ENCODE results near the gene SLC51B.
"Not testable (repeated sequence)": the region's sequence is repeated elsewhere in the genome, so short reads cannot be mapped to it uniquely, and the experiment has no call there.

SLC51B gene

GRCh38 chr15:65066635-65067316 is 21.6 kb downstream of the SLC51B start:
- DNase-seq (ENCODE audit: low read depth), result no peak

DNA sequence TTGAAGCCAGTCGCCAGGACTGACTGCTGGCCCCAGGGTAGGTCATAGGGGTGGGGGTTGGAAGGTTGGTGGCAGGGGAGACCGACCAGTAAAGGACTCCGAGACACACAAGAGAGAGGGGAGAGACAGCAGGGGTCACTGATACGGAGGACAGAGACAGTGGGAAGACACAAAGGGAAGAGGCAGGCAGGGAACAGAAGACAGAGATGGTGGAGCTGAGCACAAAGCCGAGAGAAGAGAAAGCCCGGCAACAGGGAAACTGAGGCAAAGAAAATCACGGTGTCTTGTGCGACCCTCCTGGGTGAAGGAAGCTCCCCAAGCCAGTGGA is 22.1 kb downstream of the SLC51B start:
- DNase-seq (ENCODE audit: low read depth), result no peak

DNA sequence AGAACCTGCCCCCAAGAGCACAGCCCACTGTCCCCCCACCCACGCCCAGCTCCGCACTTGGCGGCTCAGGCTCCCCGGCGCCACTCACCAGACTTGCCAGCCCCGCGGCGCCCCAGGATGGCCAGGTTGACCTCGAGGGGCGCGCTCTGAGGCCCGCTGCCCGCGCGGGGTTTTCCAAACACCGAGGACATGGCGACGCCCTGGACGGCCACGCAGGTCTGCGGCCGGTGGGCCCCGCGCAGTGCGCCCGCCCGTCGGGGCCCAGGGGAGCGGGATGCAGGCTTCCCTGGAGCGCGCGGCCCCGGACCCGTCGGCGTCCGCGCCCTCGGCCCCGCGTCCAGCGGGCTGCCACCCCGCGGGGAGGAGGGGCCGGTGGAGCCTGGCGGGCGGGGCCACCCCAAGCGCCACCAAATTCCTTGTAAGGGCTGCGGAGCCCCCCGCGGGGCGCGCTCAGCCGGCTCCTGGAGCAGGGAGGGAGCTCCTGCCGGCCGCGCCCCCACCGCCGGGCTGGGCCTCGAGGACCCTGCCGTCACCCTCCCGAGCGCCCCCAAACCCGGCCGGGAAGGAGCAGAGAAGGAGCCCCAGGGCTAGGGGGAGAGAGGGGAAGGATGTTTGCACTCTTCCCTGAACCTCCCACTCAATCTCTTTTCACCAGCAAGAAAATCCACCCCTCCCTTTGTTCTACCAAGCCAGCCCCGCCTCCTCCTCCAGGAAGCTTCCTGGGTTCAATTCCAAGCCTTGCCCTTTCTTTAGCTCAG is 22.6 kb downstream of the SLC51B start, which contains the start of gene RASL12:
Gene RASL12 (minus strand): TSS at position 347 of the 758 bp plus-strand sequence. CDS start 156 bp downstream, at position 191.
- DNase-seq (ENCODE audit: low read depth), result no peak

- DNase-seq (ENCODE audit: low read depth), result no peak
Measured at GRCh38 chr15:65068403-65068788, 23.2 kb downstream of the SLC51B start.

GRCh38 chr15:65069179-65069578 is 24.0 kb downstream of the SLC51B start:
- DNase-seq (ENCODE audit: low read depth), result no peak

- DNase-seq (ENCODE audit: low read depth), result no peak
Measured at GRCh38 chr15:65069779-65070546, 24.8 kb downstream of the SLC51B start.

DNA sequence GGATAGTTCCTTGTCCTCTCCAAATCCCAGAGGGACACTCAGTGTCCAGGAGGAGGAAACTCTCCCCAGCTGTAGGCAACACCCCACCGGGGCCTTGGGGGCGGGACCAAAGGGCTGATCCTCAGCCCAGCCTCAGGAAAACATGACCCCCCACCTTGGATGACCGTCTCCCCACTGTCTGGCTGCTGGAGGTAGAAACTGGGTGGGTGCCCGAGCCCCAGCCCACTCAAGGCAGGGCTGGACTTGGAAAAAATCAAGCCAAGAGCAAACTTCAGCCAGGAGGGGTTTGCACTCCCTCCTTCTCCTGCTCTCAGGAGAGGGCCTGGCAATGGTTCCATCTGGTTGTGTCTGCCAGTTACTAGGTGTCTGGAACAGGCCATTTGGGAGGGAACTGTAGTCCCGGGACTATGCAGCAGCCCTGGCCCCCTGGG is 26.2 kb downstream of the SLC51B start:
- DNase-seq (ENCODE audit: low read depth), result no peak

DNA sequence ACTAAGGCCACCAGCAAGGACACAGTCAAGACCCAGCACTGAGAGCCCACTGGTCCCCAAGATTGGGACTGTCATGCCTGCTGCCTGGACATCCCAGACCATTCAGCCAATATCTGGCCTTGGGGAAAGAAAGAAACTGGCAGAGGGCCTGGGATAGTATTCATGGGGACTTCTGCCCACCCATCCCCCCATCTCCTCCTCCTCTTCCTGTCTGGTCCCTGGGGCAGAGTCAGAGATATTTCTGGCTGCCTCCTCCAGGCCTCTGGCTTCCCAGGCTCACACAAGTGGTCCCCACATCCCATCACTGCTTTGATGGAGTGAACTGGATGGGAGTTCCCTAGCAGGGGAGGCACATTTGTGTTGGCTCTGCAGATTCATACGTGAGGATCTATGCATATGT is 26.8 kb downstream of the SLC51B start:
- no peak for DNase-seq (ENCODE audit: low read depth)

GRCh38 chr15:65072617-65073016 is 27.4 kb downstream of the SLC51B start:
- no peak for DNase-seq (ENCODE audit: low read depth)

GRCh38 chr15:65074946-65075345 is 29.8 kb downstream of the SLC51B start:
- not testable (repeated sequence) for DNase-seq (ENCODE audit: low read depth)

DNA sequence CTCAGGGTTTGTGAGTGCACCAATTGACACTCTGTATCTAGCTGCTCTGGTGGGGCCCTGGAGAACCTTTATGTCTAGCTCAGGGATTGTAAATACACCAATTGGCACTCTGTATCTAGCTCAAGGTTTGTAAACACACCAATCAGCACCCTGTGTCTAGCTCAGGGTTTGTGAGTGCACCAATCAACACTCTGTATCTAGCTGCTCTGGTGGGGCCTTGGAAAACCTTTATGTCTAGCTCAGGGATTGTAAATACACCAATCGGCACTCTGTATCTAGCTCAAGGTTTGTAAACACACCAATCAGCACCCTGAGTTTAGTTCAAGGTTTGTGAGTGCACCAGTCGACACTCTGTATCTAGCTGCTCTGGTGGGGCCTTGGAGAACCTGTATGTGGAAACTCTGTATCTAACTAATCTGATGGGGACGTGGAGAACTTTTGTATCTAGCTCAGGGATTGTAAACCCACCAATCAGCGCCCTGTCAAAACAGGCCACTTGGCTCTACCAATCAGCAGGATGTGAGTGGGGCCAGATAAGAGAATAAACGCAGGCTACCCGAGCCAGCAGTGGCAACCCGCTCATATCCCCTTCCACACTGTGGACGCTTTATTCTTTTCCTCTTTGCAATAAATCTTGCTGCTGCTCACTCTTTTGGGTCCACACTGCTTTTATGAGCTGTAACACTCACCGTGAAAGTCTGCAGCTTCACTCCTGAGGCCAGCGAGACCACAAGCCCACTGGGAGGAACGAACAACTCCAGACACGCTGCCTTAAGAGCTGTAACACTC is 30.6 kb downstream of the SLC51B start:
- DNase-seq (ENCODE audit: low read depth), result not testable (repeated sequence)

- DNase-seq (ENCODE audit: low read depth), result no peak
Measured at GRCh38 chr15:65076486-65077290, 31.5 kb downstream of the SLC51B start, which contains the start of gene KBTBD13. KBTBD13 (plus strand) TSS chr15:65076746; CDS start chr15:65076816, 70 bp downstream.

GRCh38 chr15:65077291-65077980 is 32.2 kb downstream of the SLC51B start:
- DNase-seq (ENCODE audit: low read depth), result no peak

DNA sequence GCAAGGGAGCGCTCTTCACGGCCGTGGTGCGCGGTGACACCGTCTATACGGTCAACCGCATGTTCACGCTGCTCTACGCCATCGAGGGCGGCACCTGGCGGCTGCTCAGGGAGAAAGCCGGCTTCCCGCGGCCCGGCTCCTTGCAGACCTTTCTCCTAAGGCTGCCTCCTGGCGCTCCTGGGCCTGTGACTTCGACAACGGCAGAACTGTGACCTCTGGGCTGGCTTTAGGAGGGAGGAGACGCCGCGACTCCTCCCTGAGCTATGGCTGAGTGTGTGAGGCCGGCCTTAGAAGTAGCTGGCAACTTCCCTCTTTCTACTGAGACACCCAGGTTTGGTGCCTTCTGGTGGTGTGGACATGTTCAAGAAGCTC is 32.8 kb downstream of the SLC51B start:
- DNase-seq (ENCODE audit: low read depth), result peak; percentile 12

DNA sequence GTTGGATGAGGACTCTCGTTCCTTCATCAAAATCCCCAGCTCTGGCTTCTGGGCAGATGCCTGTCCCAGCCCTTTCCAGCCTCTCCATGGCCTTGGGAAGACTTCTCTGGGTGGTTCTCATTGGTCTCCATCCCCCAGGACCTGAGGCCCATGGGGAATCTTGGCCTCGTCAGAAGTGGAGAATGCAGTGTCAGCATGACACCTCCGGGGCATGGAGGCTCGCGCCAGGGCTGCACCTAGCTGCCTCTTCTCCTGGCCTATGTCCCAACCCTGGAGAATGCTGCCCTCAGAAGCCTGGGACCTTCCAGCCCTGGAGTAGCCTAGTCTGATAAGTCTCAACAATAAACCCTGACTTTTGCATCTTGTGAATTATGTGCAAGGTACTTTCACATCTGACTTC is 34.4 kb downstream of the SLC51B start:
- DNase-seq (ENCODE audit: low read depth), result no peak

DNA sequence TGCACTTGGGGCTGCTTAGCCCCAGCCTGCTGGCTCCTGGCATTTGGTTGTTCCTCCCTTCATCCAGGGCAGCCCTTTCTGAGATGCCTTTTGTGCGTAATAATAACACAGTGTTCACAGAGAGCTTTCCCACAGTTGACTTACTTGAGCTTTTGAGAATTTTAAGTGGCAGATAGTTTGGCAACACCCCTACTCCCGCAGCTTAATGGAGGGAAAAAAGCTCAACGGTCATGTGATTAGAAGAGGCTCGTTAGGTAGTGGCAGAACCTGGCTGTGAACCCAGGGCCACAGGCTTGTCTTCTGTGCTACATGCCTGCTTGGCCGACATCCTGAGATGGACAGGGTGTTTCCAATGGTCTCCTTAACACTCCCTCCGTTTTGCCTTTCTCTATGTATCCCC is 36.1 kb downstream of the SLC51B start:
- no peak for DNase-seq (ENCODE audit: low read depth)

- no peak for DNase-seq (ENCODE audit: low read depth)
Measured at GRCh38 chr15:65081758-65082157, 36.6 kb downstream of the SLC51B start.

GRCh38 chr15:65082303-65082953 is 37.2 kb downstream of the SLC51B start:
- no peak for DNase-seq (ENCODE audit: low read depth)

DNA sequence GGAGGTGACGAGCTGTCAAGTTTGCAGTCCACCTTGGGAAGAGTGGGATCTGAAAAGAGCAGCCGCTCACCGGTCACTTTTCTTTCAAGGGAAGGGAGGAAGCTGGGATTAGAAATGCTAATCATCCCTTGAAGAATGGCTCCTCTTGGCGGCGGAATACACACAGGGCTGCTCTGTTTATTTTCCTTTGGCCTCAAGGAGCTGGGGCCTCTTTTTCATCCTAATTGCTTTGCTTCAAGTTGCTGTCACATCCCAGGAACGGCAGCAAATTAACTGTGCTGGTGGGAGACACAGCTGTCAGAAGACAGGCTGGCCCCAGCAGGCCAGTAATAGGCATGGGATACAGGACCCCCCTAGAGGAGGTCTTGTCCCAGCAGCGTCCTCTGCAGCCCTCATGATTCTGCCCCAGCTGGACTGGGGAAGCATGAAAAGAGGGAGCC is 38.1 kb downstream of the SLC51B start:
- DNase-seq (ENCODE audit: low read depth), result no peak

Measured in activated T-helper 1 cell treated with Interleukin-2 at 50 U/mL for 16 hours (primary cell).